ENCODE measurements around the gene GRID2.

GRID2 gene

DNA sequence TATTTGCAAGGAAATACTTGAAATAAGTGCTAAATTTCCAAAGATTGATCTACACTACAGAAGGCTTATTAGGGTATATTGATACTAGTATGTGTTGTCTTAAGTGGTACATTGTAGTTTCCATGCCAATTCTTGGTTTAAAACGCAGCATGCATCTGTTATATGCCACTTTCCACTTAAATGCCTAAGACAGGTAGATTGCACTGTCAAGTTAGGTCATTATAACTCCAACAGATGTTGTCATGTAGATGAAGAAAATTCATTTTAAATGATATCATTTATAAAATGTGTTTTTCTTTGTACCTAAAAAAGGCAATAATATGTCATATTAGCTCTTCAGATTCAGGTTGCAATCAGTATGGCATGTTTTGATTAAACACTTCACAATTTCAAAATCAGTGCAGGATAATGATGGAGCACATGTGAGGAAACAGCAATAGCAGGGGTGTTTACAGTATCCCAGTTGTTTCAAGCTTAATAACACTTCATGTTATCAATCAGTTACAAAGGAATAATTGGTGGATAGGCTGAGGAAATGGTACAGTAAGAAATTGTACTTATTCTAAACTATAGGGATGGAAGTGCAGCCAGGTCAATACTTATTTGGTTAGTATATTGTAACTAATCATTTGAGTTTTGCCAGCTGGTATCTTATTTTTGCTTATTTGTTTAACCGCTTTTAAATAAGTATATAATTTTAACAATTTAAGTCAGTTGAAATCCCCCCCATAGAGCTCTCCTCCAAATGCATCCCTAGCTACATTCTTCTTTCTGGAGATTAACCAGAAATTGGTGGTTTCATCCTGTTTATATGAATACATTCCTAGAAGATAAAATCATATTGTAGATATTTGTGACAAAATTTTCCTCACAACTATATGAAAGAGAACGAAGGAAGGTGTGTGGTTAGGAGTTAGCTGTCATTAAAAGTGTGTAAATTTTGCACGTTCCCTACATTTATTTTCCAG is 1070.4 kb downstream of the GRID2 start:
- no peaks in the 10 kb centered on the region for H3K4me1 ChIP-seq (ENCODE audit: control insufficient read depth, insufficient read depth, low read length)
- H3K9ac ChIP-seq (ENCODE audit: low read depth, low read length), result no peak overlapping the region
- no peaks in the 10 kb centered on the region for H3K36me3 ChIP-seq (ENCODE audit: control insufficient read depth, insufficient read depth, low read length)
- no peak overlapping the region for H3K27ac ChIP-seq (ENCODE audit: low read depth, low read length)
- H3K9me3 ChIP-seq (ENCODE audit: control insufficient read depth, insufficient read depth, low read length), result no peaks in the 10 kb centered on the region
- H3K4me3 ChIP-seq (ENCODE audit: low read depth, low read length), result no peak overlapping the region
- no peaks in the 10 kb centered on the region for H3K27me3 ChIP-seq (ENCODE audit: control insufficient read depth, insufficient read depth, low read length)

DNA sequence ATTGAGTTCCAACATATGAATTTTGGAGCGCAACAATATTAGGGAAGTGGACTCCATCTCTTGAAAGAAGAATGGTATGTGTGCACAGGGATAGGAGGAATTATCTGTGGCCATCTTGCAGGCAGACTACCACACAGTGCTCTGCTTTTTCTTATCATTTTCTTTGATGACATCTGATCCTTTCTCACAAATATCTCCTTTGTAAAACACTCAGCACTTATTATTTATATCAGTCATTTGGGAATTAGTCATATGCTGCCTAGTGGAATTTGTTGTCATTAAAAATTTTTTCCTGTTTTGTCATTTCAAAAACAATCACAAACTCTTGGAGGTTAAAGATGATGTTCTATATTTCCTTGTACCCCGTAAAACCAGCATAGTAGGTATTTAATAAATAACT is 1080.5 kb downstream of the GRID2 start:
- H3K27me3 ChIP-seq (ENCODE audit: control insufficient read depth, insufficient read depth, low read length), result no peaks in the 10 kb centered on the region
- no peak overlapping the region for H3K4me3 ChIP-seq (ENCODE audit: low read depth, low read length)
- no peak overlapping the region for H3K27ac ChIP-seq (ENCODE audit: low read depth, low read length)
- H3K9ac ChIP-seq (ENCODE audit: low read depth, low read length), result no peak overlapping the region
- H3K4me1 ChIP-seq (ENCODE audit: control insufficient read depth, insufficient read depth, low read length), result no peaks in the 10 kb centered on the region
- H3K9me3 ChIP-seq (ENCODE audit: control insufficient read depth, insufficient read depth, low read length), result no peaks in the 10 kb centered on the region
- H3K36me3 ChIP-seq (ENCODE audit: control insufficient read depth, insufficient read depth, low read length), result no peaks in the 10 kb centered on the region

DNA sequence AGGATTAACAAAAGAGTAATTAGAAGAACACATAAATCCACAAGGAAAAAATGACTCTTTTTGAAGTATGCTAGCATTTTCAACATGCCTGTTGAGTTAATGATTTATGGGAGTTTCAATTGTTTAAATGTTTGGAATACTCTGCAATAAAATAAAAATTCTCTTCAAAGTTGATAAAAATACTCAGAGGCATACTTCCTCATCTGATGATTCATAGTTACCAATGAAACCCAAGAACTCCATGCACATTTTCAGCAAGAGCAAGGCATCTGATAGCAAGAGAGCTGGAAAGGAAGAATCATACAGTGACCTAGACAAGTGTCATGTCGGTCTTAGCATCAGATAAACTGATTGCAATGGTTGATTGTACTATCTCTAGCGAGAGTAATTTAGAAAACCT is 1081.1 kb downstream of the GRID2 start:
- Histone ChIP-seq H3K27ac (ENCODE audit: low read depth, low read length) (no peak overlapping the region), H3K4me3 (ENCODE audit: low read depth, low read length) (no peak overlapping the region), H3K9me3 (ENCODE audit: control insufficient read depth, insufficient read depth, low read length) (no peaks in the 10 kb centered on the region), H3K9ac (ENCODE audit: low read depth, low read length) (no peak overlapping the region), H3K4me1 (ENCODE audit: control insufficient read depth, insufficient read depth, low read length) (no peaks in the 10 kb centered on the region), H3K36me3 (ENCODE audit: control insufficient read depth, insufficient read depth, low read length) (no peaks in the 10 kb centered on the region), H3K27me3 (ENCODE audit: control insufficient read depth, insufficient read depth, low read length) (no peaks in the 10 kb centered on the region)

GRCh38 chr4:93394545-93395081 is 1090.8 kb downstream of the GRID2 start:
- Histone ChIP-seq H3K36me3 (ENCODE audit: control insufficient read depth, insufficient read depth, low read length) (peaks cover 5% of the 10 kb centered on the region; the same call in 1 of the 2 replicates), H3K9me3 (ENCODE audit: control insufficient read depth, insufficient read depth, low read length) (no peaks in the 10 kb centered on the region), H3K4me1 (ENCODE audit: control insufficient read depth, insufficient read depth, low read length) (no peaks in the 10 kb centered on the region), H3K27me3 (ENCODE audit: control insufficient read depth, insufficient read depth, low read length) (no peaks in the 10 kb centered on the region), H3K4me3 (ENCODE audit: low read depth, low read length) (no peak overlapping the region), H3K27ac (ENCODE audit: low read depth, low read length) (no peak overlapping the region), H3K9ac (ENCODE audit: low read depth, low read length) (no peak overlapping the region)

DNA sequence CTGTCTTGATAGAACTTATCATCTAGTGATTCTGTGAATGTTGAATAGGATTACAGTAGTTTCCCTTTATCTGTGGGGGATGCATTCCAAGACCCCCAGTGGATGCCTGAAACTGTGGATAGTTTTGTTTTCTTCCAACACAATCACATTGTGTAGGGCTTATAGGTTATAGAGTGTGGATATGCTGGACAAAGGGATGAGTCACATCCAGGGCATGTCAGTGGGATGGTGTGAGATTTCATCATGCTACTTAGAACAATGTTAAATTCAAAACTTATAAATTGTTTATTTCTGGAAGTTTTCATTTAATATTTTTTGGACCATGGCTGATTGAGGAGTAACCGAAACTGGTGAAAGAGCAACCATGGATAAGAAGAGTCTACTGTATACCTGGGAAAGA is 1092.5 kb downstream of the GRID2 start:
- Histone ChIP-seq H3K9ac (ENCODE audit: low read depth, low read length) (no peak overlapping the region), H3K4me3 (ENCODE audit: low read depth, low read length) (no peak overlapping the region), H3K27ac (ENCODE audit: low read depth, low read length) (no peak overlapping the region), H3K36me3 (ENCODE audit: control insufficient read depth, insufficient read depth, low read length) (peaks cover 5% of the 10 kb centered on the region; the same call in 1 of the 2 replicates), H3K4me1 (ENCODE audit: control insufficient read depth, insufficient read depth, low read length) (no peaks in the 10 kb centered on the region), H3K9me3 (ENCODE audit: control insufficient read depth, insufficient read depth, low read length) (no peaks in the 10 kb centered on the region), H3K27me3 (ENCODE audit: control insufficient read depth, insufficient read depth, low read length) (no peaks in the 10 kb centered on the region)

DNA sequence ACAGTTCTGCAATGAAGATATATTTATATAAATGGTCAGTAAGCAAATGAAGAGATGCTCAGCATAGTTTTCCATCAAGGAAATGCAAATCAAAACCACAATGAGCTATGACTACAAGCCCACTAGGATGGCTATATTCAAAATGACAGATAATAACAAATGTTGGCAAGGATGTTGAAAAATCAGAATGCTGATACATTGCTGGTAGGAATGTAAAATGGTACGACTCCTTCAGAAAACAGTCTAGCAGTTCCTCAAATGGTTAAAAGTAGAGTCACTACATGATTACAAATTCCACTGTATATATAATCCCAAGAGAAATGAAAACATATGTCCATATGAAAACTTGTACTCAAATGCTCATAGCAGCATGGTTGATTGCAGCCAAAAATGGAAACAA is 1099.8 kb downstream of the GRID2 start:
- Histone ChIP-seq H3K4me1 (ENCODE audit: control insufficient read depth, insufficient read depth, low read length) (peaks cover 21% of the 10 kb centered on the region), H3K9me3 (ENCODE audit: control insufficient read depth, insufficient read depth, low read length) (no peaks in the 10 kb centered on the region), H3K9ac (ENCODE audit: low read depth, low read length) (no peak overlapping the region), H3K27me3 (ENCODE audit: control insufficient read depth, insufficient read depth, low read length) (peaks cover 2% of the 10 kb centered on the region; the same call in 1 of the 2 replicates), H3K36me3 (ENCODE audit: control insufficient read depth, insufficient read depth, low read length) (no peaks in the 10 kb centered on the region), H3K27ac (ENCODE audit: low read depth, low read length) (no peak overlapping the region), H3K4me3 (ENCODE audit: low read depth, low read length) (no peak overlapping the region)

DNA sequence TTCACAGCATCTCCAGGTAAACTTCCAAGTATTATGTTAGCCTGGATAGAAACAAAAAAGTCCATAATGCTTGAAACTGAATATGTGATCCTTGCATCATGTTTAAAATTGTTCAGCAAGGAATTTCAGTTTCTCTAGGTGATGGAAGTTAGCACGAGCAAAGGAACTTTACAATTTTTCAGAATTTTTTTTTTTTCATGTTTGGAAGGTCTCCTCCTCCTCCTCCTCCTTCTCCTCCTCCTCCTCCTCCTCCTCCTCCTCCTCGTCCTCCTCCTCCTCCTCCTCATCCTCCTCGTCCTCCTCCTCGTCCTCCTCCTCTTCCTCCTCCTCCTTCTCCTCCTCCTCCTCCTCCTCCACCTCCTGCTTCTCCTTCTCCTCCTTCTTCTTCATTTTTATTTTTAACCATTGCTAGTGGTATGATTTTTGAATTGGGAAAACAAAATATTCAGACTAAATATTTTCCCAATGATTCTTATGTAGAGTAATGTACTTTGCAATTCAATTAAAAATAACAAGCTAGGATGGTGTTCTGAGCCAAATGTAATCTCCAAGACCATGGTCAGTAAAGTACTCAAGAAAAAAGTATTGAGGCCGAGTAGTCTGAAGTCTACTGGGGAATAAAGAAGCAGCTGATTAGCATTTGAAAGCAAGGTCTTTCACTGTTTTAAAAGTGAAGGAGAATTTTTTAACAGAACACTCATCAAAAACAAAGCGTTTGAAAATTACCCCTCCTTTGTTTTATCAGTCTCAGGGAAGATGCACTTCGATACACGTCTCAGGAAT is 1103.9 kb downstream of the GRID2 start:
- H3K36me3 ChIP-seq (ENCODE audit: control insufficient read depth, insufficient read depth, low read length), result no peaks in the 10 kb centered on the region
- H3K4me3 ChIP-seq (ENCODE audit: low read depth, low read length), result peak overlapping the region; percentile 26
- H3K9me3 ChIP-seq (ENCODE audit: control insufficient read depth, insufficient read depth, low read length), result no peaks in the 10 kb centered on the region
- H3K9ac ChIP-seq (ENCODE audit: low read depth, low read length), result no peak overlapping the region
- peaks cover 38% of the 10 kb centered on the region for H3K4me1 ChIP-seq (ENCODE audit: control insufficient read depth, insufficient read depth, low read length)
- peak overlapping the region; percentile 75 for H3K27ac ChIP-seq (ENCODE audit: low read depth, low read length)
- peaks cover 14% of the 10 kb centered on the region for H3K27me3 ChIP-seq (ENCODE audit: control insufficient read depth, insufficient read depth, low read length)

DNA sequence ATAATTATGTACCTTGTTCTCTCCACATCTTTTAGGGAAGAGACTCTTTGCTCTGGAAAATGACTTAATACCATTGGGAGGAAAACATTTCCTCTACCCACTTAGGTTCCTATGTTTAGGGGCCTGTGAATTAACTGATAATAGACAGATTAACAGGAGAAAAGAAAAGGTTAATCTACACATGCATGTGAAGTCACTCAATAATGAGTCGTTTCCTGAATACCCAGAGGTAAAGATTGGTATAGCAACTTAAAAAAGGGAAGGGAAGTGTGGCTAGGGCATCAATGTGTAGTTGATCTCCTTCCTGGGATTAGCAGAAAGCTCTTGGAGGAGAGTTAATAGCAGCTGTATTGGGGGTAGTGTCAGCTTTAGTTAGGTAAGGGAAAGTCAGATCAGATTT is 1105.3 kb downstream of the GRID2 start:
- Histone ChIP-seq H3K9ac (ENCODE audit: low read depth, low read length) (no peak overlapping the region), H3K9me3 (ENCODE audit: control insufficient read depth, insufficient read depth, low read length) (no peaks in the 10 kb centered on the region), H3K27me3 (ENCODE audit: control insufficient read depth, insufficient read depth, low read length) (peaks cover 14% of the 10 kb centered on the region), H3K4me1 (ENCODE audit: control insufficient read depth, insufficient read depth, low read length) (peaks cover 38% of the 10 kb centered on the region), H3K27ac (ENCODE audit: low read depth, low read length) (peak overlapping the region; percentile 71), H3K36me3 (ENCODE audit: control insufficient read depth, insufficient read depth, low read length) (no peaks in the 10 kb centered on the region), H3K4me3 (ENCODE audit: low read depth, low read length) (peak overlapping the region; percentile 4; the same call in 1 of the 2 replicates)

DNA sequence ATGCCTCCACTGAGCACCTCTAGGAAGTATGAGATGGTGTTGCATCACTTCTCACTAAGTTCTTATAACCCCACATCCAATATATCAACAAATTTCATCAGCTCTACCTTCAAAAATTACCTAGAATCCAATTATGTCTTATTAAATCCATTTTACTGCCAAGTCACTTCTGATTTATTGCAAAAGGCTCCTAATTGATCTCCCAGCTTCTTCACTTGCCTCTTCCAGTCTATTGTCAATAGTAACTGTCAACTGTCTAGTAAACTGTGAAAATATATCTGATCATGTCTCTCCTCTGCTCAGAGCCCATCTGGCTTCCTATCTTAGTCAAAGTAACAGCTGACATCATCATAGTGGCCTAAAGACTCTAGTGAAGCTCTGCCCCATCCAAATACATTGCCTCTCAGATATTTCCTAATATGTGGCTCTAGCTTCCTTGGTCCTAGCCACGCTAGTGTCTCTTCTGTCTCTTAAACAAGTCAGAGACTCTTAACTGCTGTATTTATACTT is 1110.3 kb downstream of the GRID2 start:
- peaks cover 24% of the 10 kb centered on the region for H3K4me1 ChIP-seq (ENCODE audit: control insufficient read depth, insufficient read depth, low read length)
- H3K9ac ChIP-seq (ENCODE audit: low read depth, low read length), result no peak overlapping the region
- H3K27ac ChIP-seq (ENCODE audit: low read depth, low read length), result no peak overlapping the region
- H3K27me3 ChIP-seq (ENCODE audit: control insufficient read depth, insufficient read depth, low read length), result peaks cover 11% of the 10 kb centered on the region
- H3K36me3 ChIP-seq (ENCODE audit: control insufficient read depth, insufficient read depth, low read length), result no peaks in the 10 kb centered on the region
- no peaks in the 10 kb centered on the region for H3K9me3 ChIP-seq (ENCODE audit: control insufficient read depth, insufficient read depth, low read length)
- no peak overlapping the region for H3K4me3 ChIP-seq (ENCODE audit: low read depth, low read length)

DNA sequence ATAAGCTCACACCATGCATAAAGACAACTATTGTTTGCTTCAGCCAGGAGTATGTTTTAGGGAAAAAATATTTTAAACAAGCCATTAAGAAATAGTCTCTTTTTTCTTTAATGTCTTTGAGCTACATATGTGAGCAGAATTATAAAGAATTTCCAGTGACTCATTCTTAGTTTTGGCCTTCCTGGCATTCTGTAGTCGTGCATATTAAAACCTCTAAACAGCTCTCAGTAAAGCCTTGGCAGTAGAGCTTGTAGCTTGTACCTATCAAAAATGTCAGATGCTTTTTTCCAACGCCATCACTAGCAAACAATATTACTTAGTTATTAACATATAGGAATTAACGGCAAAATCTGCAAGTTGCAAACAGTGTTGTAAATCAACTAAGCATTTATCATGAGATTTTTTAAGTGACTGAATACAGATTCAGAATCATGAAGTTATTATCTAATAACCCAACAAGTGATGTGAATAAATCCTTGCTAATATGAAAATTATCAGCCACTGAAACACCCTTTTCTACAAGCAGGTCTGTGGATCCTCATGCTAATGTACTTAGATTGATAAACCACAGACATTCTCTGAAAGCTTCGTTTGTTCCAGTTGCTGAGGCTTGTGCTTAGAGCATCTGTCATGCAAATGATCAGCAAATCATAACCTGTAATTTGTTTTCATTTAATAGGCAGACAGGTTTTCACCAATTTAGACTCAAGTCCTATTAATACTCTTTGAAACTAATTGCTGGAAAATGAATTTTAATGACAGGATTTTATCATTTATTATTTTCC is 1112.8 kb downstream of the GRID2 start:
- H3K36me3 ChIP-seq (ENCODE audit: control insufficient read depth, insufficient read depth, low read length), result no peaks in the 10 kb centered on the region
- H3K27me3 ChIP-seq (ENCODE audit: control insufficient read depth, insufficient read depth, low read length), result no peaks in the 10 kb centered on the region
- H3K4me3 ChIP-seq (ENCODE audit: low read depth, low read length), result no peak overlapping the region
- H3K9ac ChIP-seq (ENCODE audit: low read depth, low read length), result no peak overlapping the region
- H3K27ac ChIP-seq (ENCODE audit: low read depth, low read length), result no peak overlapping the region
- H3K9me3 ChIP-seq (ENCODE audit: control insufficient read depth, insufficient read depth, low read length), result no peaks in the 10 kb centered on the region
- H3K4me1 ChIP-seq (ENCODE audit: control insufficient read depth, insufficient read depth, low read length), result peaks cover 10% of the 10 kb centered on the region
